GM18511 (cell line): Measurements from ENCODE around the gene CDK4.

Experiments used
- ATAC-seq: cut with Tn5 transposase; IDR thresholded peaks from one replicate; pipeline ENCODE4 v1.9.1; 2021; ENCODE audit warnings: mild to moderate bottlenecking, moderate library complexity; ENCODE audit not compliant: unreplicated experiment

Gene CDK4

DNA sequence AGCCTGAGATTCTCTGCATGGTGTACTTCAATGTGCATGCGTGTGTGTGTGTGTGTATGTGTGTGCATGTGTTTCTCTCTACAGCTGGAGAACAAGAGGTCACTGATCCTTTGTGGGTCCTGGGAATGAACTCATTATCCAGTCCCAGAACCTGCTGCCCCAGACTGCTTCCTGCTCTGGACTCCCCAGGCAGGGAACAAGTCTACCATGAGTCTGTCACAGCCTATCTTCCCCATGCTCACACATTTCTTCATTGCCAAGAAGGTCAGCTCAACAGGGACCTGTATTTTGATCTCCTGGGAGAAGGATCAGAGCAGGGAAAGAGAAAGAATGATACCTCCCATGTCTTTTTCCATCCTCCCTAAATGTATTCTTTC lies 10.7 kb downstream of the CDK4 start:
- ATAC-seq = no peak

DNA sequence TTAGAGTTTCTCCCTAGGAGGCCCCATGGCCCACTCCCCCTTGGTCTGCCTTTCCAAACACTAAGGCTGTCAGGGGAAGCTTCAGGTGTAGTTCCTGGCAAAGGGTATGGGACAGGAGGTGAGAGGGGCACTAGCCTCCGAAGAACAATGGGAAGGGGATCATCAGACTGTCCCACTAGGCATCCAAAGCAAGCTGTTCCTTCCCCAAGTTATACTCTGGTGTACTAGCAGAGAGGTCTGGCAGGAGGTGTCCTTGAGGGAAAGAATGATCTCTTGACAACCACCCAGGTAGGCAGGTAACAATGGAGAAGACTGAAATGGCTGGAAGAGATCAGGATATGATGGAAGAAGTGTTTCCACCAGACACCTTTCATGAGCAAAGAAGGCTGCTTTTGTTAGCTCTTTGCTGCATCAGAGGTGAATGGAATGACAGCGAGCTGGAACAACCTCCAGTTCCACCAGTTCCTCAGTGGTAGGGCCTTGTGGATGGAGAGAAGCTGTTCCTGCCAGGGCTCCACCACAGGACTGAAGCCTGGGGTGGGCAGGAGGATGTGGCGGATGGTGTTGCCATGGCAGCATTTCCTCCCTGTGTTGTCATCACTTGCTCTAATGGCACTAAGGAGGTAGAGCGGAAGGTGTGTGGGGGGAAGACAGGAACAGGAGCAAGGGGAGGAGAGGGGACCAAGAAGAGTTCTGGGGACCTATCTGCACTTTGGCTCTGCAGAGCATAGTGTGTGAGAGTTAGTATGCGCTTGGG lies 11.3 kb downstream of the CDK4 start:
- peak; percentile 47 for ATAC-seq

DNA sequence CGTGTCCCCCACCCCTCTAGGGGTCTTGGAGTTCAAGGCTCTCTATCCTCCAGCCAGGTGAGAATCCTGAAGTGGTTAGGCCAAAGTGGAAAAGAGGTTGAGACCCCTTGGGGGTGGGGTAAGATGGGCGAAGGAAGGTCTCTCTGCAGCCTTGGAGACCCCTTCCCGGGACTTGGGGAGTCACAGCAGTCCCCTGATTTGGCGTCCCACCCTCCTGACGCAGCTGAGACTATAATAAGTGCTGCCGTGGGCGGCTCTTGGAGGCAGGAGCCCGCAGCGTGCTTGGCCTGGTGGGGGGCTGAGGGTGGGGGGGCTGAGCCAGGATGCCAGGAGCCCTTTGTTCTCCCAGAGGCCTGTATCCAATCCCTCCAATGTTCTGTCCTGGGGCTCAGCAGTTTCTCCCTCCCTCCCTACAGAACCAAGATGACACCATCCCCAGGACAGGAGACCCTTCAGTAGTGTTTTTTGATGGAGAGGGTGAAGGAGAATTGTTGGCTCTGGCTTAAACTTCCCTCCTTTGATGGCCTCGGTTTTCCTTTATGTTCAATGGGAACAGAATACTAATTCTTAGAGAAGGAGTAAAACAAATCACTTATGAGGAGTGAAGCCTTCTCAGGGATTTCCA lies 12.1 kb downstream of the CDK4 start:
- no peak for ATAC-seq

DNA sequence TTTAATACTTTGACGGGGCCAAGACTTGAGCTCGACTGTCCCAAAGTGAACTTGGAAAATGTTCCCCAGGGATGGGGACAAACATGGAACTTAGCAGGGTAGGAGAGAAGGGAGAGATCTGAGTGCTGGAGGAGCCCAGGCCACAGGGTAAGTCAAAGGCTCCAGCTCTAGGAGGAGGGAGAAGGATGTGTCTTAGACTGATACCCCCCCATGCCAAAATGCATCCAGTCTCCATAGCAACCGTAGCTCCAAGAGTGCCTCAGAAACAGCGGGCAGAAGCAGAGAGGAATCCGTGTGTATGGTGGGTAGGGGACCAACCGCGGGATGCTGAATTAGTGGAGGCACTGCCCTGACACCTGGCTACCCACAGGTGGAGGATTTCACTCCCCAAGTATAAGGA lies 12.7 kb downstream of the CDK4 start:
- no peak for ATAC-seq

DNA sequence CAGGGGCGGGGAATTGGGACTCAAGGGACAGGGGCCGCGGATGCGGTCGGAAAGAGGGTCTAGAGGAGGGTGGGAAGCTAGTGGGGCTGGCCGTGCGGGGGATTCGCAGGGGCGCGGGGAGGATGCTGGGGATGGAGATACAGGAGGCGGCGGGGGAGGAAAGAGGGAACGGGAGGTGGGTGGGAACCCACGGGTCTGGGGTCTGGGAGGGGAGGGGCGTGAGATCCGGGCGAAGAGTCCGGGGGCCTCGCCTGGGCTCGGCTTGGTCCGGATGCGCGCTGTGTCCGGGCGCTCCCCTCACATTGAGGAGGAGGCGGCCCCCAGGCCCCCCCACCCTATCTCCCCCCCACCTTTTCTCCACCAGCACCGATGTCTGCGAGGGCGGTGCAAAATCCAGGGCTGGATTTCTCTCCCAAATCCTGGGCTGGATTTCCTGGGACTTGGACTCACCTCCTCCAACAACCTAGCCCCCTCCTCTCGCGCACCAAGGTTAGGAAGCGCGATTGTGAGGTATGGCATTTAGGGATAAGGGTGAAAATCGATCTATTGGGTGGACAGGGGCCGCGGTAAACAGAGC lies 13.4 kb downstream of the CDK4 start, which contains the start of gene AGAP2:
Gene AGAP2 (minus strand): TSS at position 82 of the 577 bp plus-strand sequence. CDS start 496 bp downstream, outside the sequence.
- ATAC-seq = no peak

DNA sequence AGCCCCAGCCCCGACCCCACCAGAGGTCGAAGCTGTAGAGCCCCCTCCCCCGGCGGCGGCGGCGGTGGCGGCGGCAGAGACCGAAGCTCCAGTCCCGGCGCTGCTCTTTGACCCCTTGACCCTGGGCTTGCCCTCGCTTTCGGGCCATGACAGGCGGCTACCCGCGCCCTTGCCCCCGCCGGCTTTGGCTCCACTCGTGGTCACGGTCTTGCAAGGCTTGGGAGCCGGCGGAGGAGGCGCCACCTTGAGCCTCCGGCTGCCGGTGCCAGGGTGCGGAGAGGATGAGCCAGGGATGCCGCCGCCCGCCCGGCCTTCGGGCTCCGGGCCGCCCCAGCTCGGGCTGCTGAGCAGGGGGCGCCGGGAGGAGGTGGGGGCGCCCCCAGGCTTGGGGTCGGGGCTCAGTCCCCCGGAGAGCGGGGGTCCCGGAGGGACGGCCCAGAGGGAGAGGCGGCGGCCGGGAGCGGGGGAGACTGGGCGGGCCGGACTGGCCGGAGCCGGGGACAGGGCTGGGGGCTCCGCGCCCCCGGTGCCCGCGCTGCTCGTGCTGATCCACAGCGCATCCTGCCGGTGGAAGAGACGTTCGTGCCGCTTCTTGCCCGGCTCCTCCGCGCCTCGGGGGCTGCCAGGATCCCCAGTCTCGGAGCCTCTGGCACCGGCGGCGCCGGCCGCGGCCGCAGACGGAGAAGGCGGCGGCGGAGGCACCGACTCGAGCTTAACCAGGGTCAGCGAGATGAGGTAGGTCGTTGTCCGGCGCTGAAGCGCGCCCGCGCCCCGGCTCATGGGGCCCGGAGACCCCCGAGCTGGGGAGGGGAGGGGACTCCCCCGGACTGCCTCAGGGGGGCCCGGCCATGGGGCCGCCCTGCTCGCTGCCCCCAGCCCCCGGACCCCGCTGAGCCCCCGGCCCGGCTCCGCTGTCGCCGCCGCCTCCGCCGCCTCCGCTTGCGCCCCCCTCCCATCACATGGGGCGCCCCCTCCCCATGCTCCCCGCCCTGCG lies 14.3 kb downstream of the CDK4 start:
- ATAC-seq = no peak

DNA sequence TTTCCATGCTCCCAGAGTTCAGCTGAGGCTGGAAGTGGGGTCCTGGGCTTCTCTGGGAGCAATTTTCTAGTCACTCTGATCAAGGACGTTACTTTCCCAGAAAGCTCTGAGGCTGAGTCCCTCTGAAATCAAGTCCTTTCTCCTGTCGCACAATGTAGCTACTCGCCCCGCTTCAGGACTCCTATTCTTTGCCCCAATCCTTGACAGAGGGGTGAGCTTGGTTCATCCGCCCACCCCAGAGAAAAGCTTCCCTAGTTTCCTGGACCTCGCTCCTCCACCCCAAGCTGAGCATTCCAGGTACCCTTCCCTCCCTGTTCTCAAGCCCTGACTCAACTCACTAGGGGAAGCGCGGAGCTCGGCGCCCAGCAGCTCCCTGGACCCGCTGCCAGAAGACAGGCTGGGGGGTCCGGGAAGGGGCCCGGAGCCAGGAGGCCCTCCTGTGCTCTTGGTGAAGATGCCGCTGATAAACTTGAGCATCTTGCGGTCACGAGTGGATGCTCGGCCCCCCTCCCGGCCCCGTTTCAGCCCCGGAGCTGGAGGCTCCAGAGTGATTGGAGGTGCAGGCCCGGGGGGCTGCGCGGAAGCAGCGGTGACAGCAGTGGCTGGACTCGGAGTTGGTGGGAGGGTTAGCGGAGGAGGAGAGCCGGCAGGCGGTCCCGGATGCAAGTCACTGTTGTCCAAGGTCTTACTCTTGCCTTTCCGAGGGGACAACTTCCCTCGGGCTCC lies 15.2 kb downstream of the CDK4 start:
- no peak for ATAC-seq

DNA sequence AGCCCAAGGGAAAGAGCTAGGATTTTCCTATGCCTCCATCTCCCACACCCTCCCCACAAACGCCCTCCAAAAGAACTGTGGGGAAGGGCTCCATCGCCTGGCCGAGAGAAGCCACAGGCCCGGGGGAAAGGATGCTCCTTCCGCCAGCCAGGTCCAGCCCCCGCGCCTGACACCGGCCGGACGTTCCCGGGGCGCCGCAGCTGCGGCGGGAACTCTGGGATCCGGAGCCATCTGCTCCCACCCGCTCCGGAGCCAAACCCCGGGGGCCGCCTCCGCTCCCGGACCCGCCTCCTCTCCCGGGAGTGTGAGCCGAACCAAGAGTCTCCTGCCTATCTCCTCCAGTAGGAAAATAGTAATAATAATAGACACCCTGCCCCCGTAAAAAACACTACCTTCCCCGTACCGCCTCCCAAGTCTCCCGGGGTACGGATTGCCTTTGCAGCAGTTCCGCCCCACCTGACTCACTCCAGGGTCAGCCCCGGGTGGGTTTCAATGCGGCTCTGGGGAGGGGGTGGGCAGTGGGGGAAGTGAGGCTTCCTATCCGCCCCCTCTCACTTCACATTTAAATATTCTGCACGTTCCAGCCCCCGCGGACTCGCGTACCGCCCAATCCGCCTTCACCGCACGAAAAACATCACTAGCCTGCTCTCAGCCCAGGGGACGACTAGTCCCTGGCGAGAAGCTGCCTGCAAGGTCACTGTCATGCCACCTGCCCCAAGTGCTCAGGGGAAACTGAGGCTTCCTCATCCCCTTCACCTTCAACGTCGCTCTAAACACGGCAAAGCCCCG lies 16.0 kb downstream of the CDK4 start:
- ATAC-seq = no peak

DNA sequence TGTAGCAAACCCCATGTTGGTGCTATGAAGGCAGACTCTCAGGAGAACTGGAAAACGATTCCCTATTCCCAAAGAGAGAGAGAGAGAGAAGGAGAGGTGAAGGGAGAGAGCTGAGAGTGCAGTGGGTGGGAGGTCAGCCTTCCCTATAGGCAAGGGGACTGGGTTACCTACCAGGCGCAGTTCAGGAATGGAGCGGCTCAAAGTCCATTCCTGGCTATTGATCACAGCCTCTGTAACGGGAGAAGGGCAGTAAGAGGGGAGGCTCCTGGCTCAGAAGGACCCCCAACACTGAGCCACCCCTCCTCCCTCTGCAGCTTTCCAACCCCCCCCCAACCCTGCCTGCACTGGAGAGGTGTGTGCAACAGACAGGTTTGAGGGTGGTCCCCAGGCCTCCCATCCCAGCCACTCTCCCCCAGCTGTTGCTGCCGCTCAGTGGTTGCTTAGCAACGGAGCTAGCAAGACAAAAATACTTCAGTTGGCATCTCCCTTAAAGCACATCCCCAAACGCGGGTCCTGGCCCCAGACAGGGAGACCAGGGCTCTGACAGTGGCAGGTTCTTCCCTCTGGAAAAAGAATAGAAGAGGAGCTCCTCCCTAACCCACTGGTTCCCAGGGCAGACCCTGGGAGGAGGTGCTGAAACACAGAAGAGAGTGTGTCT lies 16.8 kb downstream of the CDK4 start:
- ATAC-seq = no peak

DNA sequence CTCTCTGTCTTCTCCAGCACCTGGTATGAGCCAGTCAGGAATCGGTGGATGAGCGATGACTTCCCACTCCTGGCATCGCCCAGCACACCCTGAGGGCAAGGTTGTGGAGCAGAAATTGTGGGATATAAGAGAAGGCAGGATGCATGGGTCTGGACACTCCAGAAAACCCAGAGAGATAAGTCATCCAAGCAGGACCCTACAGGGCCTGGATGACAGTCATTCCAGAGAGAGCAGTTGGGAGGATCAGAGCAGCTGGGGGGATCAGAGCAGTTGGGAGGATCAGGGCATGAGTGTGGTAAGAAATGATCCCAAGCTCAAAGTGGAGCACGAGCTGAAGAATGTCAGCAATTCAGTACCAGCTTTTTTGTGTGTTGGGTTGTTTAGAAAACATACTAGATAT lies 17.5 kb downstream of the CDK4 start:
- no peak for ATAC-seq

DNA sequence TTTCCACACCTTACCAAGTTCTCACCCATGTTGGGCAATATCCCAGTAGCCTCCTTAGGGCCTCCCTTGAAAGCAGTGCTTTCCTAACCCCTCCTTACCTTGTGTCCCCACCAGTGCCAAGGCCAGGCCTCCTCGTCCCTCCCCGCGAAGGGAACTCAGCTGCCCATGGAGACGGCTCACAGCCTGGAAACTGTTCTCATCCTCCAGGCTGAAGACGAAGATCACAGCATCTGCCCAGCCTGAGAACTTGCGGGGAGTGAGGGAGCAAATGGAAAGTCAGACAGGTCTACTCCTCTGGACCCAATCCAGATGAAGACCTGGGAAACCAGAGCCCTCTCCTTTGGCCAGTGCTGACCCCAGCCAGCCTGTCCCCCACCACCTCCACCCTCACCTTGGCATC lies 18.2 kb downstream of the CDK4 start:
- ATAC-seq = no peak

DNA sequence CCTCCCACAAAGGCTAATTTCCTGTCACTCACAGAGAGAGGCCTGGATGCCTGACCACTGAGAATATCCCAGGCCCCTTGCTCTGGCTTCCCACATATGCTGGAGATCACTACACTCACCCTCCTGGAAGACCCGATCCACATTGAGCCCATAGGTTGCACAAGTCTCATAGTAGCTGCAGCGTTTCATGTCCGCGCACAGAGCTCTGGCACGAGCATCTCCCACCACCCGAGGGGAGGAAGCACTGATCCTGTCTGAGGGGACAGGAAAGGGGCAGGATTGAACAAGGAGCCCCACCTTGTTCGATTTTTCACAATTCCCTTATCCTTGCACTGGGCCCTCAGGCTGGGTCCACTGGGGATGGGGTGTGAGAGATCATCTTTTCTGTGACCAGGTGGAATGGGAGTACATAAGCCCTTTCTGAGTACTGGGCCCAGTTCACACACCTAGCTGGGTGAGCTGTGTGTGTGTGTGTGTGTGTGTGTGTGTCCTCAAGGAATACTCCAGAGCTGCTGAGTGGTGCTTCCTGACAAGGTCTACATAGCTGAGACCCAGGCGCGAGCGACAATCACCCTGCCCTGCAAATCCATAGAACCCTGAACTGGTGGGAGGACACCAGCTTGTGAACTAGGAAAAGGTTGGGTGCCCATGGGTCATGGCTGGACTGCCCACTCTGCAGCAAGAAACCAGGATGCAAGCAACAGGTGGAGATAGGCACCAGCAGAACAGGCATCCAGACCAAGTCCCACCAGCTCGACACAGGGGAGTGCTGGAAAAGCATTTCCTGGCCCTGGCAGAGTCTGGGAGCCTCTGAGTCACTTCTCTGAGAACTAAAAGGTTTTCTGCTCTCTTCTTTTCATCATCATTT lies 19.1 kb downstream of the CDK4 start:
- no peak for ATAC-seq

DNA sequence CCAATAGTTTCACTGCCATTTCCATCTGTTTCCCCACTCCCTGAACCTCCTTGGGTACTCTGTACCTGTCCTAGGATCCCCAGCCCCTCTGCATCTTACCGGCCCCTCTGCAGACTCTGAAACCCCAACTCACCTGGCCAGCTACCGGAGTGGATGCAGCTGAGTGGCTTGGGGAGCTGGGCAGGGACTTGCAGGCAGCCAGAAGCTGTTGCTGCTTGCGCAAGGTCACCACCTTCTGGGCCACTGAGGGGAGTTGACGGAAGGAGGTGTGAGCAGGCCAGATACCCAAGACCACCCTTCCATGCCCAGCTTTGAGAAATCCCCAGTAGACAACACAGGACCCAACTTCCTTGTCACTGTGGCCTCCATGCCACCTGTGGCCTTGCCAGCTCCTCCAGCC lies 19.8 kb downstream of the CDK4 start:
- ATAC-seq = no peak

DNA sequence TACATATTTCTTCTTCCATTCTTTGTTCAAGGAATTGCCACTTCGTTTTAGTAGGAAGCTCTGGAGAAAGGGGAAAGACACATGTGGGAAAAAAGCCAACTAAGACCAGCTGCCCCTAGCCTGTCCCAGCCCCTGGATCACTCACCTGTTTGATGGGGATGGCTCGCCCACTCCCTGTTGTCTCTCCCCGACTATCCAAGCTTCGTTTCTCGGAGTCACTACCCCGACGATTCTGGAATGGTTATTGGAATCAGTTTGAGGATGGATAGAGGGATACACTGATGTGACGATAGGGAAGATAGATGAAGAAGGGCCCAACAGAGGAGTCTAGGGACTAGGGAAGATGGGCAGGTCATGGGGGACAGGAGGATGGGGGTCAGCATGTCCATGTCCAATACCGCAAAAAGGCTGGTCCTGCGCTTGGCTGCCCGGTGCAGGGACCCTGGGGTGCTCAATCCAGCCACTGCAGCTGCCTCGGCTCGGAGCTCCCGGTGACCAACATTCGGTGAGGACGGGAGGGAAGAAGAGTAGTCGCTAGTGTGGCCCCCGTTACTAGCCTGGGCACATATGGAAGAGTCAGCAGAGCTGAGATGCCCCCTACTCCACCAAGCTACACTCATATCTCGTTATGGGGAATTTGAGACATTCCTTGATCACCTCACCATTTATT lies 20.6 kb downstream of the CDK4 start:
- ATAC-seq = no peak

DNA sequence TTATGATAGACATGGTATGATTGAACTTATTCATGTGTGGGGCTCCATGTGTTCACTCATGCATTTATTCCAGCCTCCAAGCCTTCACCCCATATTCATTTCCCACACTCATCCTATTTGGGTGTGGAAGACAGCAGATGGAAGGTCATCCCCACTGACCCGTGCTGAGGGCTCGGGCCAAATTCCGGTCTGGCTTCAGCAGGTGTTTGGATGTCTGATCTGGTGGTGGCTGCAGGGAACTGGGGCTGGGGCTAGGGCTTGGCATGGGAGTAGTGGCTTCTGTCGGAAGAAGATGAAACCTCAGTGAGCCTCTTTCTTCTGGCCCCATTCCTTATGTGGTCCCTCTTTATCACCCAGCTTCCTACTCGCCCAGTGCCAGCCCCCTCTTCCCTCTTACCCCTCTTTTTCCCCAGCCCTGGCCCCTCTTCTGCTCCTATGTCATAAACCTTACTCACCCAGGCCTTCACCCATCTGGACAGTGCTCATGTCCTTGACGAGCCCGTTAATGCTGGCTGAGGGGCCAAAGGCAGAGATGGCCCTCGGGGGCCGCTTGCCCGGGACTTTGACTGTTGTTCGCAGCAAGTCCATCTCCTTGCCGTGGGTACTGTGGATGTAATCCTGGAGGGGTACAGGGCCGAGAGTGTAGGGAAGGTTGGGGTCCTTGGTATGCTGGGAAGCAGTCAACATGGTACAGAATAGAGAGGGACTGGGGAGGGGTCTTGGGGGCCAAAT lies 21.6 kb downstream of the CDK4 start:
- no peak for ATAC-seq

DNA sequence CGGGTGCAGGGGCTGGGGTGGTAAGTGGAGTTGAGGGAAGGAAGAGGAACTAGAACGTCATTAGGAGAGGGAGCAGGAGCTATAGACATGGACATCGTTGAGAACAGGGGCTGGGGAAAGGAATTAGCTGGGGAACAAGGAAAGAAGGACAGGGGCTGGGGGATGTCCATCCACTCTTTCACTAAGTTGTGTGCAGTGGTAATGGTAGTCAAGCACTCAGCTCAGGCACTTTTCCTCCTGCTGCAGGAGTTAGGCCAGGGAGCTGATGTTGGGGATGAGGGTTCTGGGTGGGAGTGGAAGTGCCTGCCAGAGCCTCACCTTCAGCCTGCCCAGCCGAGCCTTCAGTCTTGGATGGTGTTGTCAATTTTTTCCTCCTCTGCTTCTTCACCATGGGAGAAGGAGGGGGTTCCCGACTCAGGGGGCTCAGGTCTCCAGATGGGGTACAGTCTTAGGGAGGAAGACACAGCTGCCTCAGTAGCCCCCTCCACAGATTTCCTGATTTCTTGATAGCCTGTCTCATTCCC lies 22.7 kb downstream of the CDK4 start:
- no peak for ATAC-seq
